Esophagus mucosa (tissue), 1 donor: ENCODE data around the gene OAS2. TPM values are rescaled to one million over a fixed set of nuclear protein-coding genes. Genes with fewer than 3 reads are reported as not detected.

ENCODE experiments used
- ATAC-seq: fragments of 200-7000 bp; cut with Tn5 transposase; one replicate; pipeline ENCODE4 v1.9.1; 2020
- total RNA-seq: library from RNA; stranded (reverse); gene quantifications from one replicate; pipeline ENCODE4 v1.2.4, GENCODE V29; 2023
- donor health status: DM: yes; HTN: yes; CAD: no.

OAS2 gene
- total RNA-seq, 1 donor from 2014 or later = 20.6 TPM

DNA sequence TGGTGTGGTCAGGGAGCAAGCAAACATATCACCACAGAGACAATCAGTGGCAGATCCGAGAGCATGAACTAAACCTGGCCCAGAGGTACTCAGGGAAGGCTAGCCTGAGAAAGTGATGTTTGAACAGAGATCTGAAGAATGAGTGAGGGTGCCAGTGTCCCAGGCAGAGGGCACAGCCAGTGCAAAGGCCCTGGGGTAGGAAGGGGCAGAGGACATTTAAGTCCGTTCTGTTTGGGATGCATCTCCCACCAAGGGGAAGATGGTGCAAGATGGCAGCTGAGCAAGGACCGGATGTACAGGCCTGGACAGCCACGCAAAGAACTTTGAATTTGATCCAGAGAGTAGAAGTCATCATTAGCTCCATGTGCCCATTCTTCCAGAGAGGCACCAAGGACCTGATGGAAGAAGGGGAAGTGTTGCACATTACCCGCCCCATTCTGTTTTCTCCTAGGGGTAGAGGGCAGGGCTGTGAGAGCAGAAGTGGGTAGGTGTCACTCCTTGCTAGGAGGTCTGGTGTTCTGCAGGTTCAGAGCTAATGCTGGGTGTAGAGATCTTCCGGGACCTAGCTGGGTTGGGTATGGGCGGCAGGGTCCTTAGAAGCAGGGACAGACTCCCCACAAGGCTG lies 82.1 kb downstream of the OAS2 start:
- ATAC-seq = no peak

DNA sequence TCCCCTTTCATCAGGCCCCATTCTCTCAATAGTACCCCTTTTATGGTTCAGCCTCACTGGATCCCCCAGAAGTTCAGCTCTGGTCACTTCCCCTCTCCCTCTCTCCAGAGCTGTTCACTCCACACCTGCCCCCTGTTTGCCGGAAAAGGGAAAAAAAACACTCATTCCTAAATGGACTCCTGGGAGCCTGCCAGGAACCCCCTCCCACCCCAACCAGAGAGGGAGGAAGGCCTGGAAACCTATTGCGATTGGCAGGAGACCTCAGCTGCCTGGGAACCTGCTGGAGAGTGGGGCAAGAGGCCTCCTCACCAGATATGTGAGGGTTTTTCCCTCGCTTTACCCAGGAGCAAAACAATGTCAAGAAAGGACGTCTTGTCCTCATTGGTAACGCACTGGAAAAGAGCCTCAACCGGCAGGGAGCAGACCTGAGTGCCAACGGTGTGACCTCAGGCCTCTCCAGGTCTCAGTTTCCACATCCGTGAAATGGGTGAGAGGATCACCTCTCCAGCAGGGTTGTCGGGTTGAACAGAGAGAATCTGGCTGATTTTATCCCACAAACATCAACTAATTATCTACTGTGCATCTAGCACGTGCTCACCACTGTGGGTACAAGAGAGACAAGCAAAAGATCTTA lies 82.9 kb downstream of the OAS2 start:
- ATAC-seq = no peak

Other genes starting within 250 kb of the OAS2 start
- gene RPH3A, start 186.8 kb upstream of the OAS2 start, total RNA-seq = not detected
- gene OAS1, start 71.6 kb upstream of the OAS2 start, total RNA-seq = 37.2 TPM
- gene OAS3, start 40.0 kb upstream of the OAS2 start, total RNA-seq = 33.6 TPM
- gene DTX1, start 78.2 kb downstream of the OAS2 start, total RNA-seq = 0.68 TPM
- gene RASAL1, start 157.2 kb downstream of the OAS2 start, total RNA-seq = 53.1 TPM
- 0.20 TPM for gene CFAP73, start 171.2 kb downstream of the OAS2 start, total RNA-seq
- gene DDX54, start 207.0 kb downstream of the OAS2 start, total RNA-seq = 46.6 TPM
- 11.0 TPM for gene RITA1, start 207.2 kb downstream of the OAS2 start, total RNA-seq
- gene TPCN1, start 242.9 kb downstream of the OAS2 start, total RNA-seq = 35.2 TPM